GM12878 (cell line): ENCODE measurements around the gene C11orf58. TPM values are rescaled to one million over a fixed set of nuclear protein-coding genes. Genes with fewer than 3 reads are reported as not detected.

ENCODE experiments used
- ATAC-seq: fragments of 200-7000 bp; cut with Tn5 transposase; 3 replicates; pipeline ENCODE4 v1.9.1; 2020; ENCODE audit warnings: mild to moderate bottlenecking, moderate library complexity
- BruUV-seq: library from RNA; stranded (reverse); fragments of 400-500 nt; replicated peaks from 2 replicates; lab custom pipeline; 2021; lab: Mats Ljungman, UMichigan
- CTCF ChIA-PET: fragments of 300-600 bp; sonication (Branson Sonifier 250); formaldehyde crosslinking; extraction: SDS; loops from one replicate; lab custom pipeline; 2021; ENCODE audit warnings: inconsistent platforms; lab: Yijun Ruan, JAX
- POLR2A ChIA-PET: fragments of 350-600 bp; formaldehyde crosslinking; extraction: SDS; loops from one replicate; lab custom pipeline; 2021; ENCODE audit warnings: inconsistent platforms; lab: Charles Lee
- RAD21 ChIA-PET: fragments of 300-600 bp; sonication (Branson Sonifier 250); formaldehyde crosslinking; loops from one replicate; lab custom pipeline; 2023; ENCODE audit warnings: antibody characterized with exemption; ENCODE audit not compliant: unreplicated experiment; lab: Charles Lee
- SMC1A ChIA-PET: fragments of 300-600 bp; sonication (Branson Sonifier 250); formaldehyde crosslinking; loops from one replicate; lab custom pipeline; 2023; ENCODE audit not compliant: unreplicated experiment, uncharacterized antibody; lab: Charles Lee
- DNase-seq: peaks from one replicate; pipeline ENCODE4 v3.0.0-alpha.2; 2011; ENCODE audit warnings: low read depth, low spot score
- FAIRE-seq: peaks from 3 replicates; lab custom pipeline; 2011; peaks lifted over from hg19 to GRCh38; lab: Jason Lieb, UNC
- H2AFZ ChIP-seq: 2 replicates; pipeline ENCODE4 v1.6.0; 2011; ENCODE audit warnings: low read depth, low read length, control low read depth; ENCODE audit not compliant: control insufficient read depth
- H3K27ac ChIP-seq: 2 replicates; pipeline ENCODE4 v1.5.1; 2011; ENCODE audit warnings: control low read depth; ENCODE audit not compliant: control insufficient read depth, insufficient read depth
- H3K27me3 ChIP-seq, 2 experiments: replicated peaks in 1 of 2; 2 replicates each; pipeline versions ENCODE4 v1.6.0 to v1.6.1; 2011; ENCODE audit warnings: low read length in 1 of 2; ENCODE audit not compliant: control insufficient read depth in 2 of 2, insufficient read depth in 2 of 2
- H3K36me3 ChIP-seq, 2 experiments: 2 replicates each; pipeline ENCODE4 v1.5.1; 2011; ENCODE audit warnings: low read length in 1 of 2; ENCODE audit not compliant: control insufficient read depth in 2 of 2, insufficient read depth in 2 of 2
- H3K4me1 ChIP-seq: 2 replicates; pipeline ENCODE4 v1.6.1; 2011; ENCODE audit warnings: mild to moderate bottlenecking, low read length, moderate library complexity, mixed read lengths; ENCODE audit not compliant: control insufficient read depth, insufficient read depth
- H3K4me2 ChIP-seq: 2 replicates; pipeline ENCODE4 v1.6.0; 2011; ENCODE audit warnings: control low read depth; ENCODE audit not compliant: control insufficient read depth, insufficient read depth
- H3K4me3 ChIP-seq: fragments of 200-600 bp; sonication (generic); 2 replicates; pipeline ENCODE4 v1.5.1; 2016
- H3K79me2 ChIP-seq: 2 replicates; pipeline ENCODE4 v1.6.0; 2011; ENCODE audit warnings: low read length; ENCODE audit not compliant: control insufficient read depth, insufficient read depth
- H3K9ac ChIP-seq: 2 replicates; pipeline ENCODE4 v1.8.0; 2011; ENCODE audit warnings: low read length, control low read depth, mixed read lengths; ENCODE audit not compliant: control insufficient read depth, insufficient read depth
- H3K9me3 ChIP-seq: replicated peaks from 3 replicates; pipeline ENCODE4 v1.5.1; 2011; ENCODE audit warnings: mild to moderate bottlenecking, low read length; ENCODE audit not compliant: control insufficient read depth, insufficient read depth
- H4K20me1 ChIP-seq: 2 replicates; pipeline ENCODE4 v1.6.0; 2011; ENCODE audit not compliant: control insufficient read depth, insufficient read depth
- BACH1 ChIP-seq: fragments of 450-650 bp; IDR thresholded peaks from 2 replicates; pipeline ENCODE4 v1.6.1; 2017; ENCODE audit warnings: mild to moderate bottlenecking, borderline replicate concordance
- CREM ChIP-seq: IDR thresholded peaks from 2 replicates; pipeline ENCODE4 v1.6.1; 2014; ENCODE audit warnings: antibody characterized with exemption, low read depth
- ETV6 ChIP-seq, 2 experiments: fragments of 450-650 bp in 1 of 2; IDR thresholded peaks in 1 of 2; conservative IDR thresholded peaks in 1 of 2; 2 replicates each; pipeline ENCODE4 v1.6.1; 2014; ENCODE audit warnings: antibody characterized with exemption in 1 of 2, borderline replicate concordance in 1 of 2, low read depth in 1 of 2, mild to moderate bottlenecking in 1 of 2, moderate library complexity in 1 of 2
- FOXM1 ChIP-seq: IDR thresholded peaks from 2 replicates; pipeline ENCODE4 v1.6.1; 2012; ENCODE audit warnings: low read depth, mild to moderate bottlenecking, inconsistent platforms, low read length, moderate library complexity
- HDAC6 ChIP-seq: fragments of 200-600 bp; sonication (generic); IDR thresholded peaks from one replicate; pipeline ENCODE4 v1.8.0; 2017; ENCODE audit warnings: antibody characterized with exemption; ENCODE audit not compliant: unreplicated experiment
- NBN ChIP-seq: fragments of 450-650 bp; IDR thresholded peaks from 2 replicates; pipeline ENCODE4 v1.6.1; 2016
- PAX8 ChIP-seq: fragments of 450-650 bp; IDR thresholded peaks from 2 replicates; pipeline ENCODE4 v1.6.1; 2017; ENCODE audit warnings: mild to moderate bottlenecking, moderate library complexity
- RFX5 ChIP-seq: IDR thresholded peaks from 2 replicates; pipeline ENCODE4 v1.6.1; 2011; ENCODE audit warnings: low read depth, low read length, improper control_type of control experiment
- STAT3 ChIP-seq: IDR thresholded peaks from 2 replicates; pipeline ENCODE4 v1.6.1; 2011; ENCODE audit warnings: low read depth, low read length, improper control_type of control experiment
- TARDBP ChIP-seq: IDR thresholded peaks from 2 replicates; pipeline ENCODE4 v1.6.1; 2016; ENCODE audit warnings: borderline replicate concordance
- USF2 ChIP-seq: IDR thresholded peaks from 2 replicates; pipeline ENCODE4 v1.6.1; 2011; ENCODE audit warnings: low read depth, low read length, improper control_type of control experiment, borderline replicate concordance
- WGBS: methylation state at CpG from one replicate; pipeline ENCODE4 v1.1.6; 2016; ENCODE audit warnings: low lambda C conversion rate; ENCODE audit not compliant: insufficient replicate concordance, insufficient coverage; ENCODE audit errors: missing lambda C conversion rate; 5-methylcytosine and 5-hydroxymethylcytosine counted together
- in situ Hi-C: fragments of 300-500 bp; cut with MboI; formaldehyde crosslinking; loops from 9 replicates; pipeline ENCODE4 v1.14.3; 2018; ENCODE audit warnings: mixed read lengths
- intact Hi-C: fragments of 100-400 bp; cut with micrococcal nuclease; formaldehyde crosslinking; loops from one replicate; pipeline ENCODE4 v1.14.2; 2022; ENCODE audit not compliant: unreplicated experiment
- polyA plus RNA-seq, 11 experiments: library from polyadenylated mRNA; depleted of rRNA in 4 of 11; unstranded in 6 of 11; stranded (reverse) in 5 of 11; fragments of >200 nt; fragmentation: Nextera tagmentation in 4 of 11; fragmentation: Illumina TruSeq in 1 of 11; extraction: Ambion mirVana in 4 of 11; extraction: Trizol in 1 of 11; gene quantifications; 1 replicate in 1 of 11; 2 replicates in 10 of 11; pipeline versions ENCODE4 v1.2.1 to v1.2.3, GENCODE V29; 2011 to 2016; ENCODE audit warnings: inconsistent platforms in 2 of 11, missing spikeins in 2 of 11, low read depth in 1 of 11
- total RNA-seq, 4 experiments: library from RNA; depleted of rRNA in 3 of 4; stranded (reverse); fragments of >200 nt in 3 of 4; fragmentation: Illumina TruSeq in 1 of 4; extraction: Trizol in 1 of 4; gene quantifications; 2 replicates each; pipeline versions ENCODE4 v1.2.1 to v1.2.3, GENCODE V29; 2013 to 2021

The C11orf58 gene
- total and polyA plus RNA-seq, 10 of the 15 experiments (the other 5 are each of a cell fraction or from before 2014, with no cell fraction given), result 98.2 to 379 (median 211) TPM

- DNase-seq, result no peak
- TF ChIP-seq CREM, result no peak
- no peak for TF ChIP-seq NBN
- TF ChIP-seq PAX8, result no peak
- no peak for TF ChIP-seq FOXM1
- TF ChIP-seq ETV6 (conservative IDR thresholded peaks at IDR 0.05 in 1 of 2, IDR thresholded peaks at IDR 0.05 in 1 of 2; ENCODE audit: borderline replicate concordance in 1 of 2, low read depth in 1 of 2), result no peak
- TF ChIP-seq RFX5, result no peak
- no peak for TF ChIP-seq TARDBP
- no peak for TF ChIP-seq HDAC6
- no peak for TF ChIP-seq USF2
- TF ChIP-seq STAT3, result no peak
- no peak for TF ChIP-seq BACH1
- Histone ChIP-seq H3K9me3 (no peaks in the 10 kb centered on the region), H3K36me3 (no peaks in the 10 kb centered on the region), H3K27ac (no peak overlapping the region), H3K4me1 (no peaks in the 10 kb centered on the region), H3K4me2 (no peak overlapping the region), H3K79me2 (no peaks in the 10 kb centered on the region), H3K4me3 (no peak overlapping the region), H4K20me1 (no peaks in the 10 kb centered on the region), H3K9ac (no peak overlapping the region), H3K27me3 (no peaks in the 10 kb centered on the region), H2AFZ (no peak overlapping the region)
- intact Hi-C loops (no loop called here), in situ Hi-C loops (no loop called here)
- no peak for FAIRE-seq
- ChIA-PET RAD21 (no interaction called here), SMC1A (interaction anchor here (0.9 to 2.0 kb wide), 3 partner anchors 9 to 12 kb away, joined by 3 to 9 read pairs (median 3); no protein-coding TSS in a partner anchor), CTCF (interaction anchor here (3.7 kb wide), 1 partner anchor 11 kb away, joined by 59 read pairs; no protein-coding TSS in a partner anchor), POLR2A (interaction anchor here (0.5 kb wide), 1 partner anchor 45 kb away, joined by 3 read pairs; no protein-coding TSS in a partner anchor)
- WGBS, result 18% methylated on average over 9 of the region's 9 CpGs
- no peak for ATAC-seq
- BruUV-seq, result no TSS peak
Measured at GRCh38 chr11:16773981-16774935, 35.8 kb downstream of the C11orf58 start.
